ENCODE data around the gene TSN. TPM values are rescaled to one million over a fixed set of nuclear protein-coding genes. Genes with fewer than 3 reads are reported as not detected.

TSN gene
- polyA plus RNA-seq, 1 donor from 2014 or later: 65.8 TPM

- Mint-ChIP-seq H3K27me3 (no peaks in the 10 kb centered on the region), H3K9me3 (no peaks in the 10 kb centered on the region), H3K4me3 (no peak overlapping the region), H3K4me1 (peaks cover 0 to 2% (median 0%) of the 10 kb centered on the region in 3 donors), H3K27ac (no peak overlapping the region), H3K36me3 (no peaks in the 10 kb centered on the region)
Observed at GRCh38 chr2:121776361-121776760, 20.9 kb downstream of the TSN start.

GRCh38 chr2:121776885-121777698, 21.6 kb downstream of the TSN start:
- Mint-ChIP-seq H3K27ac (no peak overlapping the region), H3K4me3 (no peak overlapping the region), H3K36me3 (no peaks in the 10 kb centered on the region), H3K27me3 (no peaks in the 10 kb centered on the region), H3K4me1 (no peaks in the 10 kb centered on the region), H3K9me3 (no peaks in the 10 kb centered on the region)

- no peaks in the 10 kb centered on the region for H3K36me3 Mint-ChIP-seq
- no peak overlapping the region for H3K27ac Mint-ChIP-seq
- no peak overlapping the region for H3K4me3 Mint-ChIP-seq
- H3K9me3 Mint-ChIP-seq: no peaks in the 10 kb centered on the region
- H3K4me1 Mint-ChIP-seq: no peaks in the 10 kb centered on the region
- peaks cover 4% of the 10 kb centered on the region for H3K27me3 Mint-ChIP-seq
Observed at GRCh38 chr2:121777699-121778058, 22.2 kb downstream of the TSN start.

- Mint-ChIP-seq H3K36me3 (no peaks in the 10 kb centered on the region), H3K4me3 (no peak overlapping the region), H3K27me3 (peaks cover 4% of the 10 kb centered on the region), H3K4me1 (no peaks in the 10 kb centered on the region), H3K27ac (no peak overlapping the region), H3K9me3 (no peaks in the 10 kb centered on the region)
Observed at GRCh38 chr2:121778741-121779487, 23.5 kb downstream of the TSN start.

- Mint-ChIP-seq H3K4me1 (no peaks in the 10 kb centered on the region), H3K36me3 (no peaks in the 10 kb centered on the region), H3K27me3 (peaks cover 8% of the 10 kb centered on the region), H3K4me3 (no peak overlapping the region), H3K27ac (no peak overlapping the region), H3K9me3 (no peaks in the 10 kb centered on the region)
Observed at GRCh38 chr2:121783180-121783579, 27.7 kb downstream of the TSN start.

- Mint-ChIP-seq H3K4me3 (no peak overlapping the region), H3K4me1 (no peaks in the 10 kb centered on the region), H3K27me3 (peaks cover 14% of the 10 kb centered on the region), H3K36me3 (no peaks in the 10 kb centered on the region), H3K27ac (no peak overlapping the region), H3K9me3 (no peaks in the 10 kb centered on the region)
Observed at GRCh38 chr2:121788685-121789084, 33.2 kb downstream of the TSN start.

GRCh38 chr2:121790276-121790956, 35.0 kb downstream of the TSN start:
- peak overlapping the region in 1 of 3 donors; percentile 67 for H3K27ac Mint-ChIP-seq
- no peak overlapping the region for H3K4me3 Mint-ChIP-seq
- H3K4me1 Mint-ChIP-seq: no peaks in the 10 kb centered on the region
- no peaks in the 10 kb centered on the region for H3K36me3 Mint-ChIP-seq
- no peaks in the 10 kb centered on the region for H3K9me3 Mint-ChIP-seq
- peaks cover 18% of the 10 kb centered on the region for H3K27me3 Mint-ChIP-seq

- H3K27ac Mint-ChIP-seq: no peak overlapping the region
- peaks cover 18% of the 10 kb centered on the region for H3K27me3 Mint-ChIP-seq
- H3K9me3 Mint-ChIP-seq: no peaks in the 10 kb centered on the region
- H3K4me3 Mint-ChIP-seq: no peak overlapping the region
- H3K4me1 Mint-ChIP-seq: no peaks in the 10 kb centered on the region
- H3K36me3 Mint-ChIP-seq: no peaks in the 10 kb centered on the region
Observed at GRCh38 chr2:121791290-121791689, 35.8 kb downstream of the TSN start.

- no peak overlapping the region for H3K27ac Mint-ChIP-seq
- H3K27me3 Mint-ChIP-seq: peaks cover 18% of the 10 kb centered on the region
- no peak overlapping the region for H3K4me3 Mint-ChIP-seq
- no peaks in the 10 kb centered on the region for H3K9me3 Mint-ChIP-seq
- no peaks in the 10 kb centered on the region for H3K4me1 Mint-ChIP-seq
- no peaks in the 10 kb centered on the region for H3K36me3 Mint-ChIP-seq
Observed at GRCh38 chr2:121791801-121792221, 36.4 kb downstream of the TSN start.

- H3K4me1 Mint-ChIP-seq: no peaks in the 10 kb centered on the region
- no peaks in the 10 kb centered on the region for H3K9me3 Mint-ChIP-seq
- peaks cover 15% of the 10 kb centered on the region for H3K27me3 Mint-ChIP-seq
- no peaks in the 10 kb centered on the region for H3K36me3 Mint-ChIP-seq
- no peak overlapping the region for H3K4me3 Mint-ChIP-seq
- no peak overlapping the region for H3K27ac Mint-ChIP-seq
Observed at GRCh38 chr2:121793816-121794215, 38.4 kb downstream of the TSN start.

GRCh38 chr2:121794233-121794632, 38.8 kb downstream of the TSN start:
- H3K9me3 Mint-ChIP-seq: no peaks in the 10 kb centered on the region
- H3K4me3 Mint-ChIP-seq: no peak overlapping the region
- peaks cover 15% of the 10 kb centered on the region for H3K27me3 Mint-ChIP-seq
- no peak overlapping the region for H3K27ac Mint-ChIP-seq
- no peaks in the 10 kb centered on the region for H3K4me1 Mint-ChIP-seq
- no peaks in the 10 kb centered on the region for H3K36me3 Mint-ChIP-seq

GRCh38 chr2:121796239-121796638, 40.8 kb downstream of the TSN start:
- H3K27ac Mint-ChIP-seq: no peak overlapping the region
- H3K4me3 Mint-ChIP-seq: no peak overlapping the region
- no peaks in the 10 kb centered on the region for H3K4me1 Mint-ChIP-seq
- peaks cover 8% of the 10 kb centered on the region for H3K27me3 Mint-ChIP-seq
- H3K36me3 Mint-ChIP-seq: no peaks in the 10 kb centered on the region
- peaks cover 0 to 4% (median 2%) of the 10 kb centered on the region in 3 donors for H3K9me3 Mint-ChIP-seq

GRCh38 chr2:121798617-121799016, 43.2 kb downstream of the TSN start:
- Mint-ChIP-seq H3K4me1 (peaks cover under 1 to 2% (median 1%) of the 10 kb centered on the region in 3 donors), H3K27me3 (peaks cover 8% of the 10 kb centered on the region), H3K9me3 (peaks cover 5 to 16% (median 7%) of the 10 kb centered on the region in 3 donors), H3K4me3 (no peak overlapping the region), H3K36me3 (no peaks in the 10 kb centered on the region), H3K27ac (no peak overlapping the region)

GRCh38 chr2:121801916-121802315, 46.5 kb downstream of the TSN start:
- H3K36me3 Mint-ChIP-seq: no peaks in the 10 kb centered on the region

GRCh38 chr2:121803503-121803902, 48.1 kb downstream of the TSN start:
- Mint-ChIP-seq H3K27ac (no peak overlapping the region), H3K9me3 (peaks cover 5 to 16% (median 13%) of the 10 kb centered on the region in 3 donors), H3K4me1 (peaks cover 4 to 5% (median 5%) of the 10 kb centered on the region in 3 donors), H3K4me3 (peak overlapping the region in 1 of 4 donors; percentile 70), H3K36me3 (no peaks in the 10 kb centered on the region), H3K27me3 (peaks cover 4% of the 10 kb centered on the region)

More at GRCh38 chr2:121801916-121802315, 46.5 kb downstream of the TSN start:
- peaks cover 4% of the 10 kb centered on the region for H3K27me3 Mint-ChIP-seq
- peaks cover 4 to 5% (median 5%) of the 10 kb centered on the region in 3 donors for H3K4me1 Mint-ChIP-seq
- no peak overlapping the region for H3K27ac Mint-ChIP-seq
- no peak overlapping the region for H3K4me3 Mint-ChIP-seq
- peaks cover 5 to 16% (median 13%) of the 10 kb centered on the region in 3 donors for H3K9me3 Mint-ChIP-seq

Measured in IgD-negative memory B cell (primary cell).